ENCODE measurements around the gene PWP2. TPM values are rescaled to one million over a fixed set of nuclear protein-coding genes. Genes with fewer than 3 reads are reported as not detected.

The PWP2 gene
- total RNA-seq, 6 donors from 2014 or later, result 2.0 to 15.7 (median 3.1) TPM

GRCh38 chr21:44088401-44088780, 18.8 kb upstream of the PWP2 start:
- DNase-seq, result no peak
- peak overlapping the region in 3 of 4 donors; percentile 34 to 80 (median 70) for H3K27ac ChIP-seq

GRCh38 chr21:44089001-44089911, 17.9 kb upstream of the PWP2 start:
- Histone ChIP-seq H3K4me1 (peaks cover 27 to 52% (median 41%) of the 10 kb centered on the region in 4 donors), H3K9me3 (no peaks in the 10 kb centered on the region), H3K27me3 (no peaks in the 10 kb centered on the region), H3K36me3 (peaks cover 19 to 94% (median 73%) of the 10 kb centered on the region in 4 donors), H3K27ac (peak overlapping the region; percentile 26 to 70 (median 37)), H3K4me3 (no peak overlapping the region)
- ATAC-seq (ENCODE audit: low FRiP score in 2 of 2) (peak; percentile 24 to 42), DNase-seq (no peak)
- 68 to 78% methylated on average over 28 to 30 of the region's 30 CpGs for WGBS, 2 donors
- TF ChIP-seq POLR2A (IDR thresholded peaks at IDR 0.05) (no peak), CTCF (IDR thresholded peaks at IDR 0.05) (no peak), EP300 (IDR thresholded peaks at IDR 0.05) (no peak), POLR2AphosphoS5 (IDR thresholded peaks at IDR 0.05) (no peak)

More at GRCh38 chr21:44088401-44088780, 18.8 kb upstream of the PWP2 start:
- no peaks in the 10 kb centered on the region for H3K27me3 ChIP-seq
- H3K4me1 ChIP-seq, result peaks cover 32 to 61% (median 49%) of the 10 kb centered on the region in 4 donors
- TF ChIP-seq POLR2AphosphoS5 (IDR thresholded peaks at IDR 0.05) (no peak), CTCF (IDR thresholded peaks at IDR 0.05) (no peak), POLR2A (IDR thresholded peaks at IDR 0.05) (no peak), EP300 (IDR thresholded peaks at IDR 0.05) (no peak)
- H3K4me3 ChIP-seq, result no peak overlapping the region
- ATAC-seq (ENCODE audit: low FRiP score in 2 of 2), result no peak
- 86 to 87% methylated on average over 18 of the region's 18 CpGs for WGBS, 2 donors
- H3K36me3 ChIP-seq, result peaks cover 17 to 92% (median 68%) of the 10 kb centered on the region in 4 donors
- H3K9me3 ChIP-seq, result no peaks in the 10 kb centered on the region

GRCh38 chr21:44090325-44090724, 16.9 kb upstream of the PWP2 start:
- H3K36me3 ChIP-seq, result peaks cover 23 to 92% (median 72%) of the 10 kb centered on the region in 4 donors
- H3K4me1 ChIP-seq, result peaks cover 16 to 41% (median 30%) of the 10 kb centered on the region in 4 donors
- DNase-seq (no peak), ATAC-seq (ENCODE audit: low FRiP score in 2 of 2) (no peak)
- peak overlapping the region in 3 of 4 donors; percentile 34 to 70 (median 40) for H3K27ac ChIP-seq
- H3K4me3 ChIP-seq, result no peak overlapping the region
- TF ChIP-seq POLR2A (IDR thresholded peaks at IDR 0.05) (no peak), EP300 (IDR thresholded peaks at IDR 0.05) (no peak), POLR2AphosphoS5 (IDR thresholded peaks at IDR 0.05) (no peak), CTCF (IDR thresholded peaks at IDR 0.05) (no peak)
- H3K9me3 ChIP-seq, result no peaks in the 10 kb centered on the region
- no peaks in the 10 kb centered on the region for H3K27me3 ChIP-seq
- WGBS, 2 donors, result 86 to 89% methylated on average over 6 to 8 of the region's 8 CpGs

GRCh38 chr21:44092211-44092610, 15.0 kb upstream of the PWP2 start:
- H3K9me3 ChIP-seq, result no peaks in the 10 kb centered on the region
- H3K36me3 ChIP-seq, result peaks cover 23 to 79% (median 67%) of the 10 kb centered on the region in 4 donors
- ATAC-seq (ENCODE audit: low FRiP score in 2 of 2) (no peak), DNase-seq (no peak)
- H3K27me3 ChIP-seq, result no peaks in the 10 kb centered on the region
- no peak overlapping the region for H3K27ac ChIP-seq
- TF ChIP-seq POLR2A (IDR thresholded peaks at IDR 0.05), result no peak
- peaks cover 0 to 23% (median 13%) of the 10 kb centered on the region in 4 donors for H3K4me1 ChIP-seq
- WGBS, 2 donors, result 85 to 88% methylated on average over 9 of the region's 9 CpGs
- no peak overlapping the region for H3K4me3 ChIP-seq

GRCh38 chr21:44093761-44094160, 13.4 kb upstream of the PWP2 start:
- Histone ChIP-seq H3K27ac (no peak overlapping the region), H3K36me3 (peaks cover 23 to 64% (median 53%) of the 10 kb centered on the region in 4 donors), H3K4me3 (no peak overlapping the region), H3K27me3 (no peaks in the 10 kb centered on the region), H3K4me1 (peaks cover 0 to 8% (median under 1%) of the 10 kb centered on the region in 4 donors), H3K9me3 (no peaks in the 10 kb centered on the region)
- no peak for TF ChIP-seq POLR2AphosphoS5 (IDR thresholded peaks at IDR 0.05)
- DNase-seq, result no peak
- 93 to 97% methylated on average over 9 of the region's 9 CpGs for WGBS, 2 donors
- ATAC-seq (ENCODE audit: low FRiP score in 2 of 2), result no peak
